IPS DF 4.7 (cell line): Measurements from ENCODE around the gene PAPSS2.

Experiments
- DNase-seq: peaks from one replicate; pipeline ENCODE4 v3.0.0-alpha.2; 2013; ENCODE audit warnings: low spot score; ENCODE audit errors: extremely low read depth

PAPSS2 gene

DNA sequence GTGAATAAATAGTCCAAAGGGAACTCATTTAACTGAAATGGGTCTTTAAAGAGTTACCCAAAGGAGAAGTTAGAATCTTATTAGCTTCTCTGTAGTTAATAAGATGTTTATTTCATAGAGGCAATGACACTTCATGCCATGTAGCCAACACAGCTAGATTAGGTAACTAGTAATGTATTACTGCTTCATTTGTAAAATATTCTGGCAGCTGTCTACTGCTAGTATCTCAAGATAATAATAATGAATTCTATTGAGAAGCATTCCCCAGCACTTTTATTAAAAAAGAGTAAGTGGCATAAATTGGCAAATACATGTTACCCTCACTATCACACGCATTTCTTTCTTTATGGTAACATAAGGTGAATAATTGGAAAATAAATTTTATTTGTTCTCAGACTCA, 10.1 kb downstream of the PAPSS2 start:
- DNase-seq: no peak

DNA sequence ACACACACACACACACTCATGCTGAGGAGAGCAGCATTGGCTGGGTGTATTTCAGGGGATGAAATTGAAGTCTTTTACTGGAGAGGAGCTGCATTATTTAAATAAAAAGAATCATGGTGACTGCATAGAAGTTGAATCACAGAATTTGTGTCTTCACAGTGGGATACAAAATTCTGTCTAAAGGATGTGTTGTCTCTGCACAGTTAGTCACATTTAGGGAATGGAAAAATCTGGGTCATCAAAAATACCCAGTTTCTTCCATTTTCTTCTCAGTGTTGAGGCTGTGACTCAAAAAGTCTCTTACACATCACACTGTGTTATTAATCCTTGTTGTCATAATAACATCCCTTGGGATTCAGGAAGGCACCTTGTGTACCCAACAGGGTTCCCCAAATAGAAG, 10.9 kb downstream of the PAPSS2 start:
- DNase-seq: no peak

GRCh38 chr10:87671139-87671815, 11.6 kb downstream of the PAPSS2 start:
- no peak for DNase-seq

- no peak for DNase-seq
Measured at GRCh38 chr10:87672551-87672950, 12.9 kb downstream of the PAPSS2 start.

GRCh38 chr10:87674943-87675342, 15.3 kb downstream of the PAPSS2 start:
- no peak for DNase-seq

DNA sequence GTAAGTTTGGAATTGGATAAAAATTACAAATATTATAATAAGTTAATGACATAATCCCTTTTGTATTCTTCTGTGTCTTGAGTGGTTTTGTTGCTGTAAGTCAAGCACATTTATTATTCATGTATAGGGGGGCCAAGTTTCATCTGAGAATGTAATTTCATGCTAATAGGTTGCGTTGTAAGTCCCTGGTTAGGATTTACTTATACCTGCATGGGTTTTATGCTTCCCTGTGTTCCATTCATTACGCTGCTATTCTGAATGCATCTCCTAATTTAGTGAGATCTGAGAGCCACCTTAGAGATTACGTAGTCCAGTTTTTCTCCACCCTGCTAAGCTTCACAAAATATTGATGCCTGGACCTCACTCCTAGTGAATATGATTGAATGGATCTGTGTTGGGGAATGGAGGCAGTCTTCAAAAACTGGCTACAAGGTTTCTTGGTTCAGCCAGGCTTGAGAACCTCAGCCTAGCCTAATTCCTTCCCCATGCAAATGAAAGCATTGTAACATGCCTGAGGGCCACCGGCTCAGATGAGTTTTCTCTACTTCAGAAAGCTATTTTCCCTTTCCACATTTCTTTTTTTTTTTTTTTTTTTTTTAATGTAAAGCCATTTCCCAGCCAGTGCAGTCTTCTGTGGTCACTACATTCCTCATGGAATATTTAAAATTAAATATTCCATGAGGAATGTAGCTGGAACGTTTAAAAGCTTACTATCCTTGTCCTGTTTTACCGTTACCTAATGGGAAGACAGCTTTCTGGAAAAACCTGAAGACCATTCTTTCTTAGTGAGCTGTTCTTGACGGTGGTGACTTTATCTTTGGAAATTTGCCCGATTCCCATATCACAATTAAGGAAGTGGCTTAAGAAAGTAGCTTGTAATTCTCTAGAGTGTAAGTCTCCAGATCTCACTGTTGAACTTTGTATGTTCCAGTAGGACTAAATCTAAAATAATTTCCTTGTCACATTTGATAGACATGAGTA, 16.0 kb downstream of the PAPSS2 start:
- no peak for DNase-seq

DNA sequence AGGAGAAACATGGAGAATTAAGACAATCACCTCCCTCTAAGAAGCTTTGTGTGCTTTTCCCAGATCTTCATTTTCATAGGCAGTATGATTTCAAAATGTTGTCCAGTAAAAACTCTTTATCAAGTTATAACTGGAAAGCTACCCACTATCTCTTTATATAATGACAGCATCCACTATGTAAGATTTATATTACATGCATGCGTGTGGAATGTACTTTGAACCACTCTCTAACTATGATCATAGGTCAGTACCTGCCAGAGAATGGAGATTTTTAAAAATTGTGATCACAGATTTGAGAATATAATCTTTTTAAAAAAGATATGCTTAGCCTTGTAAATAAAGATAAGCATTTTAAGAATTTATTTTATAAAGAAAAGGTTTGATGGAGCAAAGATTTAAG, 17.9 kb downstream of the PAPSS2 start:
- no peak for DNase-seq

DNA sequence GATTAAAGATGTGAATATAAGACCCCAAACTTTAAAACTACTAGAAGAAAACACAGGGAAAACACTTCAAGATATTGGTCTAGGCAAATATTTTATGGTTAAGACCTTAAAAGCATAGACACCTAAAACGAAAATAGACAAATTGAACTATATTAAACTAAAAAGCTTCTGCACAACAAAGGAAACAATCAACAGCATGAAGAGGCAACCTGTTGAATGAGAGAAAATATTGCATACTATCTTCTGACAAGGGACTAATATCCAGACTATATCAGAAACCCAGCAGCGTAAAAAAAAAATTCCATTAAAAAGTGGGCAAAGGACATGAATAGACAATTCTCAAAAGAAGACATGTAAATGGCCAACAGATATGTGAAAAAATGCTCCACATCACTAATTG, 18.6 kb downstream of the PAPSS2 start:
- DNase-seq: no peak

GRCh38 chr10:87683356-87683755, 23.7 kb downstream of the PAPSS2 start:
- no peak for DNase-seq

DNA sequence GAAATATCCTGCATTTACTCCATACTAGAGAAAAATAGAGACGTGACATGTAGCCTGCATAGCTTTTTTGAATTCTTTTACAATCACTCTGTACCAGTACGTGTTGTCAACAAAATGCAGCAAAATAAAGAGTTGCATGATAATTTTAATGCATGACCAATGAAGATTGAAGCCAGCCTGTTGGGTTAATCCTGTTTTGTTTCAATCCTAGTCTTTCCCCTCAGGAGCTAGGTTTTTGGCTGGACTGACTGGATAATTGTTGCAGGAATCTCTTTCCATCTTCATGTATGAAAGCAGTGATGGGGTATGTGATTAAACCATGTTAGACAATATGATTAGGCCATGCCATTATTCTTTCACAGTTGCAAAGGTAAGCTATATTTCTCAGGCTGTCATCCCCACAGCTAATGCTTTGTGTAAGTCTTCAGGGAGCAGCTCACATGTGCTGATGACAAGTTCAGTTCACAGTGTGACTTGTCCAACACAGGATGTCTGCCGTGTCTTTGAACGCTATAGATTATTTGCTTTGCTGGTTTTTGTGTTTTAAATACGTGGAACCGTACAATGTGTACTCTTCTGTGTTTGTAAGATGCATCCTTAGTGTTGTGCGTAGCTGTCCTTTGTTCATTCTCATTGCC, 24.4 kb downstream of the PAPSS2 start:
- DNase-seq: no peak

DNA sequence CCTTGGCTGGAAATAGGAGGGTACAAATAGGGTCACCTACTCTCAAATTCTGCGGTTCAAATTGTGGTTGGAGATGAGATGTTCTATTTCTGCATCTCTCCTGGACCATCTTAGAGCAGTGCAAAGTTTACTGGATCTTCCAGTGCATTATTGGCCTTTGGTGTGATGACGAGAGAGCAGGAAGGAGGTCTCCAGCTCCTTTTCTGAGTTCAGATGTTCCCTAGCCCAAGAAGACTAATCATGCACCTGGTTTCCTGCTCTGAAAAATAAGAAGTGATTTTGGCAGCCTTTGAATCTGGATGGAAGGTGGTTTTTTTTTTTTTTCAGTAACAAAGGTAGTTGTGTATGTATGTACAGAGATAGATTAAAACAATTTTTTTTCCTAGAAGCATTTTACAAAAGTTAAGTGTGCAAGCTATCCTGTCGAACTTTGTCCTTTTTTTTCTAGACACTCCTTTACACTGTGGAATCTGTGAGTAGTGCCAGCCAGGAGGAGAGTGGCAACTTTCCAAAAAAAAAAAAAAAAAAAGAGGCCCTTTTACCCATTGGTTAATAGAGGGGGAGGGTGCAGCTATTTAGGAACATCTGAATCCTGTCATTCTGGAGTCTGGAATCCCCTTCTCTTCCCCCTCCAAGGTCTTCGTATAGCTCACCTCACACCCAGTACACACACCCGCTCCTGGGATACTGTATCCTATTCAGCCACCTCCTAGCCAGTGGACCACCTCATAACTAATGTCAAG, 26.3 kb downstream of the PAPSS2 start:
- no peak for DNase-seq

DNA sequence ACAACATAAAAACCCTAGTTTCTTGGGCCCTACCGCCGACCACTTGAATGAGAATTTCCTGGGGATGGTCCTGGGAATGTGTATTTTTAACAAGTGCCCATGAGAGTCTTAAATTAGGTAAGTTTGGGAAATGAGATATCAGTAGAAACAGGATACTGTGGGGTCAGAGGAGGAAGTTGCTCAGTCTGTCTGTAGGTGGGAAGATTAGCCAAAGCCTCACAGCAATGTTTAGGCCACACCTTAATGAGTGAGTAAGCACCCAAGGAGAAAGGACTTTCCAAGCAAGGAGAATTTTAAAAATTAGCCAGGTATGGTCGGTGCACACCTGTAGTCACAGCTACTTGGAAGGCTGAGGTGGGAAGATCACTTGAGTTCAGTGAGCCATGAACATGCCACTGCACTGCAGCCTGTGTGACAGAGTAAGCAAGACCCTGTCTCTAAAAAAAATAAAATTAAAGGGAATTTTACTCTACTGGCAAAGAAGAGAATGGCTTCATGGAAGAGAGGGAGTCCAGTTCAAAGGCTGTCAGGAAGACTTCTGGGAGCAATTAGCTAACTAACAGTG, 31.9 kb downstream of the PAPSS2 start:
- DNase-seq: no peak

- DNase-seq: no peak
Measured at GRCh38 chr10:87692956-87693484, 33.3 kb downstream of the PAPSS2 start.

- no peak for DNase-seq
Measured at GRCh38 chr10:87694011-87694794, 34.5 kb downstream of the PAPSS2 start.

DNA sequence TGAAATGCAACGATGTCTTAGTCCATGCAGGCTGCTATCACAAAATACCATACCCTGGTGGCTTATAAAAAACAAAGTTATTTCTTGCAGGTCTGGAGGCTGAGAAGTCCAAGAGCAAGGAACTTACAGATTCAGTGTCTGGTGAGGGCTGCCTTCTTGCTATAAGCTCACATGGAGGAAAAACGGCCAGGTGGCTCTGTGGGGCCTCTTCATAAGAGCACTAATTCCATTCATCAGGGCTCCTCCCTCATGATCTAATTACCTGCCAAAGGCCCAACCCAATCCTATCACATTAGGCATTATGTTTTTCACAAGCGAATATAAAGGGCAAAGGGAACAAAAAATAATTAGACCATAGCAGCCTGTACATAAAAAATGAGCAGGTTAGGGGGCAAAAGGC, 35.4 kb downstream of the PAPSS2 start:
- no peak for DNase-seq

GRCh38 chr10:87696922-87697745, 37.5 kb downstream of the PAPSS2 start:
- DNase-seq: no peak

GRCh38 chr10:87700031-87700796, 40.5 kb downstream of the PAPSS2 start:
- DNase-seq: no peak

DNA sequence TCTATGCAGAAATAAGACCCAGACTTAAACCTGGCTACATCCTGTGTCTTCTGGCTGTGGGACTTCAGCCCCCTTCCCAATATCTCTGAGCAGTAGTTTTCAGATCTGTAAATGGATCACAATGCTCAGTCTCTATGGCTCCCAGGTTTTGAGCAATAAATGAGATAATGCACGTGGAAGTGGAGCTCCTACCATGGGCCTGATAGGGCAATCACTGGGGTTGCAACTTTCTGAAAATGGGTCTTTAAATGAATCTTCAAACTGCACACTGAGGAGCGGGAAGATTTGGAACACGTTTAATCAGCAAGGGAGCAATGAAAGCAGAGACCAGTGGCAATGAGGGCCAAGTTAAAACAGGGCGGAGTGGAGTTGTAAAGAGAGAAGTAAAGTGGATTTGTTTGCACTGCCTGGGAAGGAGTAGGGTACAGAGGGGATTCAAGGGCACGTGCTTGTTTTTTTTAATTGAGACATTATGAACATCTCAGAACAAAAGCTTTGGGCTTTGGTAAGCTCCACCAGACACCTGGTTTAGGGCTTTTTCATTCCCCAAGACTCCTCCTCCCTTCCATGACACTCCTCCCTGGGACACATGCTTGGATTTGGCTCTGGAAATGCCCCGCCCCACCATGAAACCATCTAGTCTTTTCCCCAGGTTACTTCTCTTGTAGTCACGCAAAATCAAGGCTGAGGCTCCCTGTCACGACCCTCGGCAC, 42.7 kb downstream of the PAPSS2 start:
- no peak for DNase-seq
